AG08396 (cell line): Measurements from ENCODE around the gene CTNS.

Experiments used
- DNase-seq: peaks from one replicate; pipeline ENCODE4 v3.0.0; 2012; ENCODE audit warnings: low spot score, mixed read lengths

CTNS gene

DNA sequence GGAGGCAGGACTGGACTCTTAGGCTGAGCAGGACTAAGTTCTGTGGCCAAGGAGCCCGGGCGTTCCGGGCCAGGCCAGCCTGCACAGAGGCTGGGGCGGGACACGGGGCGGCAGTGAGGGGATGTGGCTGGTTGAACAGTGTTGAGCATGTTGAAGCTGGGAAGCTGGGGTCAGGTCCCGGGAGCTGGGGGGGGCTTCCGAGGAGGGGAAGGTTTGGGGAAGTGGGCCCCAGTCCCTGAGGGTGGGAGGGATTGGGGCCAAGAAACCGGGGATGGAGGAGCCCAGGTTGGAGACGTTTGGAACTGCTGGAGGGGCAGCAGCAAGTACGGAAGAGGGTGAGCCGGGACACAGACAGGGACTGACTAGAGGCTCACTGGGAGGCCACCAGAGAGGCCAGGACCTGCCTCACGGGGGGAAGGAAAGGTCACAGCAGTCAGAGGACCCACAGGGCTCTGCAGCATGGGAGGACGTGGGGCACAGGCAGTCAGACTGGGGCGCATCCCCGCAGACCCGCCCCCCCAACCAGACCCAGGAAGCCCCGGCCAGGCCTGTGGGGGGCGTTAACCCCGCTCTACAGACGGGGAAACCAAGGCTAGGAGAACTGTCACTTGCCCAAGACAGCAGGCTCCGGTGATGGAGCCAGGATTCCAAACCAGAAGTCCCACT lies 22.4 kb downstream of the CTNS start:
- no peak for DNase-seq

DNA sequence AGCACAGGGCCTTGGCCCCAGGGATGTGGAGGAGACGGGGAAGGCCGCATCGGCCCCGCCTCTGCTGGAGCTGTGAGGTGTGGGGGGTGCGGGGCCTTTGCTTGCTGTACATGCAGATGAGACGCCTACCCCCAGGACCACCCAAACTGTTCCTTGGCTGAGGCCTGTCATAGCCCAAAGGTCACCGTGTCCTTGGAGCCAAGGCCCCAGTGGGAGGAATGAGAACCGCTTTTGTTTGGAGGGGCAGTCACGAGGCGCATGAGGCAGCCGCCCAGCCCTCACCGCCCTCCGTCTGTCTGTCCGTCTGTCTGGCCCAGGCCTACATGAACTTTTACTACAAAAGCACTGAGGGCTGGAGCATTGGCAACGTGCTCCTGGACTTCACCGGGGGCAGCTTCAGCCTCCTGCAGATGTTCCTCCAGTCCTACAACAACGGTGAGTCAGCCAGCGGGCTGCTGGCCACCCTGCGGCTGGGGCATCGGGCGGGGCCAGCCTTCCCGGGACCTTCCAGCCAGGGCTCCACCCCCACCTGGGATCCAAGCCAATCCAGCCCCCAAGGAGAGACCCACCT lies 23.1 kb downstream of the CTNS start:
- DNase-seq, result peak; percentile 94

GRCh38 chr17:3660311-3660891 lies 23.8 kb downstream of the CTNS start:
- no peak for DNase-seq

- DNase-seq, result no peak
Observed at GRCh38 chr17:3663102-3664011, 26.8 kb downstream of the CTNS start.

GRCh38 chr17:3665834-3666233 lies 29.3 kb downstream of the CTNS start:
- no peak for DNase-seq

- no peak for DNase-seq
Observed at GRCh38 chr17:3666516-3666915, 30.0 kb downstream of the CTNS start.

DNA sequence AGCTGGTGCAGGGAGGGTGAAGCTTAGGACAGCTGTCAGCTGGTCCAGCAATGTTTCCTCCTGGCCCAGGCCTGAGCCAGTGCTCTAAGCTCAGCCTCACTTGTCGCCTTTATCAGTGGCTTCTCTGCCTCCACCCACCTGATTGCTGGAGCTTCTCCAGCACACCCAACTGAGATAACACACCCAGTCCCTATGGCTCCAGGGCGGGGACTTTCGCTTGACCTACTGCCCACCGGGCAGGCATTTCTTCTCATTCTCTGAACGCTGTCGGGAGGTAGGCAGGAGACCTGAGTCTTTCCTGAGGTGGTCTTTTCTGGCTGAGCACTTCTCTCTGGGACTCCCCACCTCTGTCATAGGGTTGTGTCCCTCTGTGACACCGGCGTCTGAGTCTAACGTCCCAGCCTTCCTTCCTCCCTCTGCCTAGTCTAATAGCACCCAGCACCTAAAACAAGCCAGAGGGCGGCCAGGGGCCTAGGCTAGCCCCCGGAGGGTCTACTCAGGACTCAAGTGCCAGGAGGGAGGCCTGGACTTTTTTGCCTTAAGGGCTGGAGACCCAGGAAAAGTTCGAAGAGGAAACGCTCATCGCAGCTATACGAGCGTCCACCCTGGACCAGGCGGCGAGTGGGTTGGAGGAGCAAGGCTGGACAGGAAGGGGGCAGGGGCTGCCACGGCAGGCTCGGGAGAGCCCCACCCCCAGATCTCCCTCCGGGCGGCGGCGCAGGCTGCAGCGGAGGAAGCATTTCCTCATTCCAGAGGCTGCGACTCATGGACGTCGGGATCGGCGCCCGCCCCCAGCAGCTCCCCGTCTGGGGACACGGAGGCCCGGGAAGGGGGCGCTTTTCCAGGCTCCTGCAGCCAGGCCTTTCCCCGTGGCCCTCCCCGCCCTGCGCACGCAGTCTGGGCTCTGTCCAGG lies 31.1 kb downstream of the CTNS start:
- DNase-seq, result peak; percentile 95

- peak; percentile 100 for DNase-seq
Observed at GRCh38 chr17:3668279-3669084, 31.9 kb downstream of the CTNS start, which contains the start of the genes EMC6 and TAX1BP3. EMC6 (plus strand) TSS chr17:3668812; CDS start chr17:3669147, 335 bp downstream. TAX1BP3 (minus strand) TSS chr17:3668578; CDS start chr17:3668526, 52 bp downstream.

DNA sequence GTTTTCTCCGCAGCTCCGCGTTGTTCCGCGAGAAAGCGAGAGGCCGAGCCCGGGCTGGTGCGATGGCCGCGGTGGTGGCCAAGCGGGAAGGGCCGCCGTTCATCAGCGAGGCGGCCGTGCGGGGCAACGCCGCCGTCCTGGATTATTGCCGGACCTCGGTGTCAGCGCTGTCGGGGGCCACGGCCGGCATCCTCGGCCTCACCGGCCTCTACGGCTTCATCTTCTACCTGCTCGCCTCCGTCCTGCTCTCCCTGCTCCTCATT lies 32.5 kb downstream of the CTNS start:
- no peak for DNase-seq

DNA sequence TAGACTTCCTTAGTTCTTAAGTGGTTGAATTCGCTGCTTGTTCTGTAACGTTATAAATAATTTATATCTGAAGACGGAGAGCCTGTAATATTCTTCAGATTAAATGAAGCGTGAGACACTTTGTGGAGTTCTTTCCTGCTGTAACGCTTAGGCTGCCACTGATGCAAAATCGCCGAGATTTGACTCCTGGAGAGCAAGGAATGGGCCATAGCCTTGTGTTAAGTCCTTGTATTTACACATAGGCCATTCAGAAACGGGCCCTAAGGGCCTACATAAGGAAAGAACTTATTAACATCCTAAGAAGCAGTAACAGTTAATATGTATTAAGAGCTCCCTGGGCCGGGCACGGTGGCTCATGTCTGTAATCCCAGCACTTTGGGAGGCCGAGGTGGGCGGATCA lies 33.0 kb downstream of the CTNS start:
- no peak for DNase-seq

- DNase-seq, result no peak
Observed at GRCh38 chr17:3672571-3672970, 36.0 kb downstream of the CTNS start.

DNA sequence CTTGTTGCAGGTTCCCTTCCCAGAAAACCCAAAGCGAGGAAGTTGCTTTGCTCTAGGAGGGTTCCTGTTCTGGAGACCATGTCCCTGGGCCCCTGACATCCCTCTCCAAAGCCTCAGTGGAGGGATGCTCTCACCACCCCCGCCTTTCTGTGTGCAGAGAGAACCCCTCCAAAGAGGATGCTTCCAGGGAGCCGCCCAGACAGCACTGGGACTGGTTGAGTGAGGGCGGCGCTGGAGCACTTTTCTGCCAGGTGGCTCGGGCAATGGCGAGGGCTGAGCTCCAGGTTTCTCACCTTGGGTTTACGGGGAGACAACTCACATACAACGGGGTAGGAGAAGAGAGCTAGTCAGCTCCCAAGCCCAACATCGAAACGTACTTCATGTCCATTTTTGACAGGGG lies 39.3 kb downstream of the CTNS start:
- DNase-seq, result no peak

- DNase-seq, result no peak
Observed at GRCh38 chr17:3678095-3678820, 41.7 kb downstream of the CTNS start.

DNA sequence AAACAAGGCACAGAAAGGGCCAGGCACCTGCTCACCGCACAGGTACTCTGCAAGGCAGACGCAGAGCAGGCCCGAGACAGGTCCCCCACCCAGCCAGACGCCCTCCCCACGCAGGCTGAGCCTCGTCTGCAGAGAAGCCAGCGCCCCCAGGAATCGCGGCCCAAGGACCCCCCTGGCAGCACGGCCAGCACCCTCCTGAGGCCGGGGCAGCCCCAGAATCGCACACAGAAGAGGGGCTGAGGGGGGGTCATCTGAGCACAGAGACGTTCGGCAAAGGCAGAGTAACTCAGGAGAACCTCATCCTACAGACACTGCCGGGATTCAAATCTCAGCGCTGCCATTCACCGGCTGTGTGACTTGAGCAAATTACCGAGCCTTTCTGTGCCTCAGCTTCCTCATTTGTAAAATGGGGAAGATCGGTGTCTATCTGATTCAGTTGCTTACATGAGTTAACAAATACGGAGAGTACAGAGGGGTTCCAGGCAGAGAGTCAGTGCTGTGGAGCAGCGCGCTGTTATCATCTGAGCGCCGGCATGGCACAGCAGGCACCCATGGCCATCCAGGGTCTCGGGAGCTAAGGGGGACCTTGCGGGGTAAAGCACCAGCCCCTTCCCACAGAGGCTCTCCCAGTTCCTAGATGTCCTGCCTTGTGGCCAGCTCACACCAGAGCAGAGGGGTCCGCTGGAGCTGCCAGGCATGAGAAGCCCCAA lies 42.4 kb downstream of the CTNS start:
- DNase-seq, result no peak

DNA sequence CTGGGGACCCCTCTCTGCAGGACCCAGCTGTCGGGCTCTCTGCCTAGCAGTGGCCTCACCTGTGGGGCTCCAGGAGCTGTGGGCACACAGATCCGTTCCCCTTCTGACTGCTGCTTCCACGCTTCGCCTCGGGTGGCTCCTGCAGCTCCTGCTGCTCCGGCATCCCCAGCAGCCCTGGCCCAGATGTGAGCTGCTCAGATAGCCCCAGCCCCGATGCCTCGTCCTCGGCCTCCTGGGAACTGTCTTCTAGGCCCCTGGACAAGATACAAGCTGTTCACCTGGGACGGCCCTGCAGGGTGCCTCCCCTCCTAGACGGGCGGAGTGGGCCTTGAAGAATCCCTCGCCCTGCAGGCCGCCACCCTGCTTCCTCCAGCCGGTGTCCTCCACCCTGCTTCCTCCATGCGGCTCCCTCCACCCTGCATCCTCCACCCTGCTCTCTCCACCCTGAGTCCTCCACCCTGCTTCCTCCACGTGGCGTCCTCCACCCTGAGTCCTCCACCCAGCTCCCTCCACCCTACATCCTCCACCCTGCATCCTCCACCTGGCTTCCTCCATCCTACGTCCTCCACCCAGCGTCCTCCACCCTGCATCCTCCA lies 43.1 kb downstream of the CTNS start:
- no peak for DNase-seq

DNA sequence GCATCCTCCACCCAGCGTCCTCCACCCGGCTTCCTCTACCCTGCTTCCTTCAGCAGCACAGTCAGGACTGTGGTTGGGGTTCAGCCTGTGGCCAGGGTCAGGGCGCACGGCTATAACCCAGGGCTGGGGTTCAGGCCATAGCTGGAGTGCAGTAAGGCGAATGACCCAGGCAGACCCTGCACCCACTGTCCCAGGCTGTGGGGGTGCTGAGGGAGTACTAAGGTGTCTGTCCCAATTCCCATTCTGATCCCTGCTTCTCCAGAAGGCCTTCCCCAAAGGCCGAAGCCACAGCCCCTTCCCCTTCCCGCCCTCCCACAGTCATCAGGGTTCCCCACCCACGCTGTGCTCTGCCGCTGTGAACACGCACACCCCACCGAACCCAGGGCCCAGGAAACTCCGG lies 44.5 kb downstream of the CTNS start:
- no peak for DNase-seq

DNA sequence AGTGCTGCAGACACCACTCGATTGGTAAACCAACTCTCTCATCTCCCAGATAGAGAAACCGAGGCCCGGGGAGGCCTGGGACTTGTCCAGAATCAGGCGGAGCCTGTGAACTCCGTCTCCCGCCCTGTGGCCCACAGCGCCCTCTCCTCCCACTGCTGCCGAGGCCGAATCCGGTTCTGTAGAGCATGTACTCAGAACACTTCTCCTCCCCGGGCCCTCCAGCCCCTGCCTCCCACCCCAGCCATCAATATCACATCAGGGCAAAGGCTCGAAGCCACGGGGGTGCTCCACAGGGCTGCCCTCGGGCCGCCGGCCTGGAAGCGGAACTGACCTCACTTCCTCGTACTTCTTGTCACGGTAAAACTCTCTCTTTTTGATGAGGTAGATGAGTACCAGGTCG lies 45.0 kb downstream of the CTNS start:
- no peak for DNase-seq

GRCh38 chr17:3682033-3682432 lies 45.5 kb downstream of the CTNS start:
- DNase-seq, result no peak

GRCh38 chr17:3683054-3683511 lies 46.5 kb downstream of the CTNS start:
- DNase-seq, result peak; percentile 81
